Smooth muscle cell (in vitro differentiated cells): ENCODE results near the gene SAP30. TPM values are rescaled to one million over a fixed set of nuclear protein-coding genes. Genes with fewer than 3 reads are reported as not detected.
A peak's percentile ranks its signal among the peaks of the same experiment; 100 is the strongest.

Source experiments
- DNase-seq: peaks from one replicate; lab custom pipeline; 2025; ENCODE audit not compliant: unreplicated experiment; lab: John Stamatoyannopoulos, UW
- H2AFZ ChIP-seq: fragments of 200-600 bp; sonication (generic); 2 replicates; pipeline ENCODE4 v1.6.0; 2016; ENCODE audit warnings: antibody characterized with exemption, low read depth, mild to moderate bottlenecking
- H3F3A ChIP-seq: fragments of 200-600 bp; sonication (generic); 2 replicates; pipeline ENCODE4 v1.6.0; 2017; ENCODE audit warnings: antibody characterized with exemption, low read depth
- H3K27ac ChIP-seq: fragments of 200-600 bp; sonication (generic); 2 replicates; pipeline ENCODE4 v1.5.1; 2016; ENCODE audit warnings: low read depth, mild to moderate bottlenecking
- H3K27me3 ChIP-seq: fragments of 200-600 bp; sonication (generic); 2 replicates; pipeline ENCODE4 v1.6.1; 2016; ENCODE audit warnings: low read depth, mild to moderate bottlenecking
- H3K36me3 ChIP-seq: fragments of 200-600 bp; sonication (generic); 2 replicates; pipeline ENCODE4 v1.5.1; 2016; ENCODE audit warnings: low read depth
- H3K4me1 ChIP-seq: fragments of 200-600 bp; sonication (generic); 2 replicates; pipeline ENCODE4 v1.5.1; 2016; ENCODE audit warnings: low read depth
- H3K4me2 ChIP-seq: fragments of 200-600 bp; sonication (generic); 2 replicates; pipeline ENCODE4 v1.6.0; 2016; ENCODE audit warnings: mild to moderate bottlenecking
- H3K4me3 ChIP-seq: fragments of 200-600 bp; sonication (generic); 2 replicates; pipeline ENCODE4 v1.5.1; 2016; ENCODE audit warnings: mild to moderate bottlenecking
- H3K79me2 ChIP-seq: fragments of 200-600 bp; sonication (generic); 2 replicates; pipeline ENCODE4 v1.6.0; 2016; ENCODE audit warnings: low read depth, mild to moderate bottlenecking
- H3K9ac ChIP-seq: fragments of 200-600 bp; sonication (generic); 2 replicates; pipeline ENCODE4 v1.6.0; 2016; ENCODE audit warnings: low read depth
- H3K9me3 ChIP-seq: fragments of 200-600 bp; sonication (generic); replicated peaks from 2 replicates; pipeline ENCODE4 v1.5.1; 2016; ENCODE audit warnings: low read depth
- H4K20me1 ChIP-seq: fragments of 200-600 bp; sonication (generic); 2 replicates; pipeline ENCODE4 v1.6.0; 2016; ENCODE audit warnings: low read depth
- WGBS: methylation state at CpG from one replicate; pipeline ENCODE4 v1.1.7; 2016; ENCODE audit warnings: low lambda C conversion rate; 5-methylcytosine and 5-hydroxymethylcytosine counted together
- polyA plus RNA-seq: library from polyadenylated mRNA; unstranded; fragments of >200 nt; fragmentation: Nextera tagmentation; extraction: Ambion mirVana; gene quantifications from 2 replicates; pipeline ENCODE4 v1.2.1, GENCODE V29; 2016
- total RNA-seq: library from RNA; depleted of rRNA; stranded (reverse); fragments of >200 nt; gene quantifications from 2 replicates; pipeline ENCODE4 v1.2.3, GENCODE V29; 2014
- TF ChIP-seq, protein P1 (sequence below): fragments of 200-600 bp; sonication (generic); IDR thresholded peaks from 2 replicates; pipeline ENCODE4 v1.5.1; 2017; ENCODE audit warnings: borderline replicate concordance, mild to moderate bottlenecking, antibody characterized with exemption; ENCODE audit not compliant: insufficient read depth, poor library complexity, severe bottlenecking

SAP30 gene
- total and polyA plus RNA-seq, 2 experiments from 2014 or later: 18.6 to 35.2 TPM

DNA sequence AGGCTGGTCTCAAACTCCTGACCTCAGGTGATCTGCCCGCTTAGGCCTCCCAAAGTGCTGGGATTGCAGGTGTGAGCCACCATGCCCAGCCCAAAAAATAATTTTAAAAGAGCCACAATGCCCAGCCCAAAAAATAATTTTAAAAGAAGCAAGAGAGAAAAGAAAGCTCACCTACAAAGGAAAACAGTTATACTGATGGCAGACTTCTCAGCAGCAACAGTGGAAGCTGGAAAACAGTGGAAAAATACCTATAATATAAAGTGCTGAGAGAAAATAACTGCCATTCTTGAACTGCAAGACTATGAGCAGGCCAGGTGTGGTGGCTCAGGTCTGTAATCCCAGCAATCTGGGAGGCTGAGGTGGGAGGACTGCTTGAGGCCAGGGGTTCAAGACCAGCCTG lies 23.3 kb upstream of the SAP30 start:
- Histone ChIP-seq H4K20me1 (no peaks in the 10 kb centered on the region), H3K9ac (no peak overlapping the region), H3K27me3 (no peaks in the 10 kb centered on the region), H3K4me1 (peaks cover 7% of the 10 kb centered on the region), H3F3A (no peaks in the 10 kb centered on the region), H3K9me3 (no peaks in the 10 kb centered on the region), H3K4me2 (no peak overlapping the region), H2AFZ (no peak overlapping the region), H3K27ac (no peak overlapping the region), H3K36me3 (no peaks in the 10 kb centered on the region), H3K79me2 (no peaks in the 10 kb centered on the region), H3K4me3 (no peak overlapping the region)
- TF ChIP-seq, protein P1, sequence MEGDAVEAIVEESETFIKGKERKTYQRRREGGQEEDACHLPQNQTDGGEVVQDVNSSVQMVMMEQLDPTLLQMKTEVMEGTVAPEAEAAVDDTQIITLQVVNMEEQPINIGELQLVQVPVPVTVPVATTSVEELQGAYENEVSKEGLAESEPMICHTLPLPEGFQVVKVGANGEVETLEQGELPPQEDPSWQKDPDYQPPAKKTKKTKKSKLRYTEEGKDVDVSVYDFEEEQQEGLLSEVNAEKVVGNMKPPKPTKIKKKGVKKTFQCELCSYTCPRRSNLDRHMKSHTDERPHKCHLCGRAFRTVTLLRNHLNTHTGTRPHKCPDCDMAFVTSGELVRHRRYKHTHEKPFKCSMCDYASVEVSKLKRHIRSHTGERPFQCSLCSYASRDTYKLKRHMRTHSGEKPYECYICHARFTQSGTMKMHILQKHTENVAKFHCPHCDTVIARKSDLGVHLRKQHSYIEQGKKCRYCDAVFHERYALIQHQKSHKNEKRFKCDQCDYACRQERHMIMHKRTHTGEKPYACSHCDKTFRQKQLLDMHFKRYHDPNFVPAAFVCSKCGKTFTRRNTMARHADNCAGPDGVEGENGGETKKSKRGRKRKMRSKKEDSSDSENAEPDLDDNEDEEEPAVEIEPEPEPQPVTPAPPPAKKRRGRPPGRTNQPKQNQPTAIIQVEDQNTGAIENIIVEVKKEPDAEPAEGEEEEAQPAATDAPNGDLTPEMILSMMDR: no peak
- WGBS: 100% methylated on average over 1 of the region's 1 CpG
- DNase-seq: no peak

DNA sequence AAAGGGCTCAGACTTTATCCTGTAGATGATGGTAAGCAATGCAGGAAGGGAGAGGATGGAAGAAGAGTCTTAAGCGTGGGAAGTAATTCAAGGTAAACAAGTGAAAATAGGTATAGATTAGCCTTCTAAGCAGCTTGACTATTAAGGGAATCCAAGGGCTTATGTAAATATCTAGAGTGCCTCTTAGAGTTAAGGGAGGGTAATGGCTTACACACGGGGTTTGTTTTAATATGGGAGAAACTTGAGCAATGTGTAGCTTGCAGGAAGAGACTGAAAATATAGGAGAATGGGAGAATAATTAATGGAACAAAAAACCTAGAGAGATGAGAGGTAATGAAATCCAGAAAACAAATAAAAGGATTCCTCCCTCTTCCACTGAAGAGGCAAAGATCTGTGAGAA lies 12.8 kb upstream of the SAP30 start:
- H3K27ac ChIP-seq: no peak overlapping the region
- WGBS: 61% methylated on average over 2 of the region's 2 CpGs
- no peak overlapping the region for H2AFZ ChIP-seq
- no peaks in the 10 kb centered on the region for H3F3A ChIP-seq
- no peak overlapping the region for H3K9ac ChIP-seq
- DNase-seq: no peak
- no peak overlapping the region for H3K4me2 ChIP-seq
- H3K9me3 ChIP-seq: no peaks in the 10 kb centered on the region
- no peaks in the 10 kb centered on the region for H4K20me1 ChIP-seq
- no peaks in the 10 kb centered on the region for H3K27me3 ChIP-seq
- H3K79me2 ChIP-seq: no peaks in the 10 kb centered on the region
- H3K4me3 ChIP-seq: no peak overlapping the region
- TF ChIP-seq, protein P1: no peak
- no peaks in the 10 kb centered on the region for H3K4me1 ChIP-seq
- no peaks in the 10 kb centered on the region for H3K36me3 ChIP-seq

DNA sequence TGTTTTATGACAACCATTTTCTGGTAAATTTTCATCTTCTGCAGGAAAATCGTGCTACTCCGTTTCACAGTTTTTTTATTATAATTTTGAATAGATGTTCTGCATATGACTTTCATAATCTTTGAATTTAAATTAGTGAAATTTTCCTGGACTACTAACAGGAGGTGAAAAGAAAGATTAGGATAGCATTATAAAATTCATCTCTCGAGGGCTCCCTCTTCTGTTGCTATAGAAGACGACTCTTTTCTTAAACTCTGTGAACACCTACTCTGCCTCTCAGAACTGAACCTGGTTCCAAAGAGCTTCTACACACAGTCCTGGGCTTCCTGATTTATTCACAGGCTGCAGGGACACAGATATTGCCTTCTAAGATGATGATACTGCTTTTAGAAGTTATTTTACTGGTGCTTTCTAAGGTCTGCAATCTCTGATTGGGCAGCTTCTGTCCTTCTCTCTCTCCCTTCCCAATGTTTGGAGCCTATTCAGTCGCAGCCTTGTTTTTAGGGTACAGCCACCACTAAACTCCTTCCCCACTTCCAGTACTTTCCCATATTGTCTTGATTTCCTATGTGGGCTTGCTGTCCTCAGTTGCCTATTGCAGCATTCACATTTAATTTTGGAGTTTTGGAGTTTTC lies 10.1 kb upstream of the SAP30 start:
- TF ChIP-seq, protein P1: peak; percentile 21
- H2AFZ ChIP-seq: no peak overlapping the region
- 73% methylated on average over 5 of the region's 5 CpGs for WGBS

DNA sequence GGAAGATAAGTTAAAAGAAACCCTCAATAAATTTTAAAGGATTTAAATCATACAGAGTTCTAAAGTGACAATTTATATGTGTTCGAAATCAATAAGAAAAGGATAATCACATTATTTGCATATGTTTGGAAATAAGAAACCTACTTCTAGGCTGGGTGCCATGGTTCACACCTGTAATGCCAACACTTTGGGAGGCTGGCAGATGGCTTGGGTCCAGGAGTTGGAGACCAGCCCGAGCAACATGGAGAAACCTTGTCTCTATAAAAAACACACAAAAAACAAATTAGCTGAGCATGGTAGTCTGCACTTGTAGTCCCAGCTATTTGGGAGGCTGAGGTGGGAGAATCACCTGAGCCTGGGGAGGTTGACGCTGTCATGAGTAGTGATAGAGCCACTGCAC lies 8.1 kb upstream of the SAP30 start:
- 90% methylated on average over 3 of the region's 3 CpGs for WGBS
- Histone ChIP-seq H2AFZ (no peak overlapping the region), H3K27me3 (no peaks in the 10 kb centered on the region), H3K9me3 (no peaks in the 10 kb centered on the region), H3K4me1 (no peaks in the 10 kb centered on the region), H3K27ac (no peak overlapping the region), H3K9ac (no peak overlapping the region), H3K79me2 (no peaks in the 10 kb centered on the region), H3K4me2 (no peak overlapping the region), H3K4me3 (no peak overlapping the region), H3K36me3 (no peaks in the 10 kb centered on the region), H3F3A (no peaks in the 10 kb centered on the region), H4K20me1 (no peaks in the 10 kb centered on the region)
- no peak for DNase-seq
- TF ChIP-seq, protein P1: no peak

More for the DNA sequence above, 10.1 kb upstream of the SAP30 start:
- H4K20me1 ChIP-seq: no peaks in the 10 kb centered on the region
- no peak overlapping the region for H3K4me2 ChIP-seq
- H3K27me3 ChIP-seq: no peaks in the 10 kb centered on the region
- no peaks in the 10 kb centered on the region for H3K4me1 ChIP-seq
- no peak overlapping the region for H3K4me3 ChIP-seq
- H3K9me3 ChIP-seq: no peaks in the 10 kb centered on the region
- no peak overlapping the region for H3K9ac ChIP-seq
- H3F3A ChIP-seq: no peaks in the 10 kb centered on the region
- no peaks in the 10 kb centered on the region for H3K79me2 ChIP-seq
- no peak overlapping the region for H3K27ac ChIP-seq
- H3K36me3 ChIP-seq: no peaks in the 10 kb centered on the region
- no peak for DNase-seq
